Bronchial epithelial cell (primary cell): Measurements from ENCODE around the gene TTC3. TPM values are rescaled to one million over a fixed set of nuclear protein-coding genes. Genes with fewer than 3 reads are reported as not detected.

Source experiments
- DNase-seq: peaks from one replicate; pipeline ENCODE4 v3.0.0-alpha.2; 2010; ENCODE audit warnings: low read depth
- FAIRE-seq: peaks from 2 replicates; lab custom pipeline; 2011; peaks lifted over from hg19 to GRCh38; lab: Jason Lieb, UNC
- H3K27me3 ChIP-seq: 2 replicates; pipeline ENCODE4 v1.5.1; 2011; ENCODE audit warnings: low read length; ENCODE audit not compliant: control insufficient read depth, insufficient read depth
- H3K36me3 ChIP-seq: 2 replicates; pipeline ENCODE4 v1.5.1; 2011; ENCODE audit warnings: low read length; ENCODE audit not compliant: control insufficient read depth, insufficient read depth
- H3K4me3 ChIP-seq: 2 replicates; pipeline ENCODE4 v1.5.1; 2011; ENCODE audit warnings: mild to moderate bottlenecking, low read depth, low read length, control low read depth
- total RNA-seq: library from RNA; depleted of rRNA; stranded (reverse); fragments of >200 nt; gene quantifications from 2 replicates; pipeline ENCODE4 v1.2.1, GENCODE V29; 2014
- TF ChIP-seq, protein P1 (sequence below): IDR thresholded peaks from 2 replicates; pipeline ENCODE4 v1.5.1; 2011; ENCODE audit warnings: mild to moderate bottlenecking, moderate library complexity, low read length, control low read depth, inconsistent platforms; ENCODE audit not compliant: insufficient read depth, severe bottlenecking

The TTC3 gene
- total RNA-seq, 1 donor from 2014 or later, result 90.3 TPM

GRCh38 chr21:37079211-37079824 is 6.3 kb downstream of the TTC3 start:
- no peak overlapping the region for H3K4me3 ChIP-seq
- DNase-seq (no peak), FAIRE-seq (no peak)
- TF ChIP-seq, protein P1, sequence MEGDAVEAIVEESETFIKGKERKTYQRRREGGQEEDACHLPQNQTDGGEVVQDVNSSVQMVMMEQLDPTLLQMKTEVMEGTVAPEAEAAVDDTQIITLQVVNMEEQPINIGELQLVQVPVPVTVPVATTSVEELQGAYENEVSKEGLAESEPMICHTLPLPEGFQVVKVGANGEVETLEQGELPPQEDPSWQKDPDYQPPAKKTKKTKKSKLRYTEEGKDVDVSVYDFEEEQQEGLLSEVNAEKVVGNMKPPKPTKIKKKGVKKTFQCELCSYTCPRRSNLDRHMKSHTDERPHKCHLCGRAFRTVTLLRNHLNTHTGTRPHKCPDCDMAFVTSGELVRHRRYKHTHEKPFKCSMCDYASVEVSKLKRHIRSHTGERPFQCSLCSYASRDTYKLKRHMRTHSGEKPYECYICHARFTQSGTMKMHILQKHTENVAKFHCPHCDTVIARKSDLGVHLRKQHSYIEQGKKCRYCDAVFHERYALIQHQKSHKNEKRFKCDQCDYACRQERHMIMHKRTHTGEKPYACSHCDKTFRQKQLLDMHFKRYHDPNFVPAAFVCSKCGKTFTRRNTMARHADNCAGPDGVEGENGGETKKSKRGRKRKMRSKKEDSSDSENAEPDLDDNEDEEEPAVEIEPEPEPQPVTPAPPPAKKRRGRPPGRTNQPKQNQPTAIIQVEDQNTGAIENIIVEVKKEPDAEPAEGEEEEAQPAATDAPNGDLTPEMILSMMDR, result peak; percentile 35
- no peaks in the 10 kb centered on the region for H3K36me3 ChIP-seq
- H3K27me3 ChIP-seq, result no peaks in the 10 kb centered on the region

- no peaks in the 10 kb centered on the region for H3K27me3 ChIP-seq
- DNase-seq (no peak), FAIRE-seq (no peak)
- no peak overlapping the region for H3K4me3 ChIP-seq
- H3K36me3 ChIP-seq, result no peaks in the 10 kb centered on the region
- TF ChIP-seq, protein P1, result no peak
Observed at GRCh38 chr21:37082375-37082774, 9.3 kb downstream of the TTC3 start.

DNA sequence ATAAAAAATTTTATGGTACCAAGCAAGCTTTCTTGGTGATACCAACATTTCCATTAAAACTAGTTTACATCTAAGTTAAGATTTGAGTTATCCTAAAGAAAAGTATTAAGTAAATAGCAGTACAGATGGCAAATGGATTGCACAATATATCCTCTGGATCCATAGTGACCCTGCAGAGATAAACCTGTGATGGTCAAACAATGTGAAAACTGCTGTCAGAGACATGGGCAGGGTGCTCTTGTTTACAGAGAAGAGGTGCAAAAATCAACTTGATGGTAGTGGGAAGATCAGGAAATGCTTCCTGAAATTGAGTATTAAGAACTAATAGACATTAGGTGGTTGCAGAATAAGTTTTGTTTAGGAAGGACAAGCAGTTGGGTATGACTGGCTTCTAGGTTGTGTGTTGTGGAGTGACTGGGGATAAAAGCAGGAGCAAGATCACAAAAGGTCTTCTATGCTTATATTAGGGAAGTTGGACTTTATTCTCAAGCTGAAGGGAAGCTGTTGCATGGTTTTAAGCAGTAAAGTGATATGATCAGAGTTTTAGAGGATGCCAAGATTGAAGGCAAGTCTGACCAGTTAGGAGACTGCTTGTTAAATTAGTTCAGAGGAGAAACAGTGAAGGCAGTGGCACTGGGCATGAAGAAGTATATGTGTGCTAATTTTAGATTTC is 9.9 kb downstream of the TTC3 start:
- TF ChIP-seq, protein P1, result no peak
- Histone ChIP-seq H3K36me3 (no peaks in the 10 kb centered on the region), H3K27me3 (no peaks in the 10 kb centered on the region), H3K4me3 (no peak overlapping the region)
- FAIRE-seq, result no peak
- DNase-seq, result no peak

DNA sequence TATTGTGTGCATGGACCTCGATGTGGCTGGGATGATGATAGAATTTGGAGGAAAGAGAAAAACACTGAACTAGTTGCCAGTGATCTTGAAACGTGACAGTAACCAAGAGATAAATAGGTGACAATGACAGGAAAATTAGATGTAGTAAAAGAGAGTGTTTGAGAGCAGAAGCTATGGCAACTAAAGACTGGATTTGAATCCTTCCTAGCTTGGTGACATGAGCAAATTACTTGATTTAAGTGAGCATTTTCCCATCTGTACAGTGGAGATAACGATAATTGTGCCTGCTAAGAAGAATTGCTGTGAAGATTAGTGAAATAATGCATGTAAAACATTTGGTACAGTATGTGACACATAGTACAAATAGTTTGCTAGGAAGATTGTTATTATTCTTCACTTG is 12.7 kb downstream of the TTC3 start:
- H3K27me3 ChIP-seq, result no peaks in the 10 kb centered on the region
- no peak for FAIRE-seq

GRCh38 chr21:37087188-37087587 is 14.1 kb downstream of the TTC3 start:
- TF ChIP-seq, protein P1, result peak; percentile 41
- FAIRE-seq, result no peak
- DNase-seq, result peak; percentile 74
- Histone ChIP-seq H3K36me3 (no peaks in the 10 kb centered on the region), H3K4me3 (no peak overlapping the region), H3K27me3 (no peaks in the 10 kb centered on the region)

More for the DNA sequence above, 12.7 kb downstream of the TTC3 start:
- Histone ChIP-seq H3K36me3 (no peaks in the 10 kb centered on the region), H3K4me3 (no peak overlapping the region)
- DNase-seq, result no peak
- TF ChIP-seq, protein P1, result no peak
